AG08395 (cell line): ENCODE measurements around the gene WDR62.

Source experiments
- DNase-seq: peaks from one replicate; pipeline ENCODE4 v3.0.0; 2012; ENCODE audit warnings: mixed read lengths, low spot score

The WDR62 gene

GRCh38 chr19:36081894-36082293 is 27.2 kb downstream of the WDR62 start:
- no peak for DNase-seq

DNA sequence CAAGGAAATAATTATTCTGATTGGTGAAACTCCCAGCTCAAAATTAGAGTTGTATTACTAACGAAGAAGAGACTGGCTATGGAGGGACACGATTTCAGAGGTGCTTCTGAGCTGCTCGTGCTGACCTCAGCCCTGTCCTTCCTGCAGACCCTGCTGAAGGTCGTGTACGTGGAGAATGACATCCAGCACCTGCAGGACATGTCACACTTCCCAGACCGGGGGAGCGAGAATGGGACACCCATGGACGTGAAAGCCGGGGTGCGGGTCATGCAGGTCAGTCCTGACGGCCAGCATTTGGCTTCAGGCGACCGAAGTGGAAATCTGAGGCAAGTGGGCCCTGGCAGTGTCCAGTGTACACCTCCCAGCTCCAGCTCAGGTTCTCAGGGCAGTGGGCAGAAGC is 28.2 kb downstream of the WDR62 start:
- DNase-seq = no peak

GRCh38 chr19:36084231-36085009 is 29.7 kb downstream of the WDR62 start:
- DNase-seq = no peak

GRCh38 chr19:36086326-36086725 is 31.6 kb downstream of the WDR62 start:
- no peak for DNase-seq

GRCh38 chr19:36089847-36090246 is 35.1 kb downstream of the WDR62 start:
- no peak for DNase-seq

DNA sequence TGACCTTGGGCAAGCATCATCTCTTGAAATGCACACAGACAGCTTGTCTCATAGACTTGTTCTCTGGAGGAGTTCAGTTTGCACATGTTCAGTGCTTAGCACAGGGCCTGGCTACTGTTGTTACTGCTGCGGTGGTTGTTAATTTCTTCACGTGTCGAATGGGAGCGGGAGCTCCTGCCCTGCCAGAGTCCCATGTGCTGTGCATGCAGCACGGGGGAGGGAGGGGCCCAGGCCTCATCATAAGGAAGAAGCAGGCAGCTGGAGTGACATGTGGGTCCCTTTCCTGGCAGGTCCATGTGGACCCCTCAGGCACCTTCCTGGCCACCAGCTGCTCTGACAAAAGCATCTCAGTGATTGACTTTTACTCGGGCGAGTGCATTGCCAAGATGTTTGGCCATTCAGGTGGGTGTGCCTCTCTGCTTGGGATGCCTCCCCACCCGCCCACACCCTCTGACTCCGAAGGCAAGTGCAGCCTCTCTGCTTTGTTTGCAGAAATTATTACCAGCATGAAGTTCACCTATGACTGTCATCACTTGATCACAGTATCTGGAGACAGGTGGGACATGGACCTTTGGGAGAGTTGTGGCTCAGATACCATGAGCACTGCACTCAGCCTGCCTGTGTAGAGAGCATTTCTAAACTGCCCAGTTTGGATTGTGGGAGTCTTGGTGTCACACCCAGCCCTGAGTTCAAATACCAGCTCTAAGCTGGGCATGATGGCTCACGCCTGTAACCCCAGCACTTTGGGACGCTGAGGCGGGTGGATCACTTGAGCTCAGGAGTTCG is 36.4 kb downstream of the WDR62 start:
- DNase-seq = no peak

- no peak for DNase-seq
Observed at GRCh38 chr19:36092566-36092965, 37.9 kb downstream of the WDR62 start.

DNA sequence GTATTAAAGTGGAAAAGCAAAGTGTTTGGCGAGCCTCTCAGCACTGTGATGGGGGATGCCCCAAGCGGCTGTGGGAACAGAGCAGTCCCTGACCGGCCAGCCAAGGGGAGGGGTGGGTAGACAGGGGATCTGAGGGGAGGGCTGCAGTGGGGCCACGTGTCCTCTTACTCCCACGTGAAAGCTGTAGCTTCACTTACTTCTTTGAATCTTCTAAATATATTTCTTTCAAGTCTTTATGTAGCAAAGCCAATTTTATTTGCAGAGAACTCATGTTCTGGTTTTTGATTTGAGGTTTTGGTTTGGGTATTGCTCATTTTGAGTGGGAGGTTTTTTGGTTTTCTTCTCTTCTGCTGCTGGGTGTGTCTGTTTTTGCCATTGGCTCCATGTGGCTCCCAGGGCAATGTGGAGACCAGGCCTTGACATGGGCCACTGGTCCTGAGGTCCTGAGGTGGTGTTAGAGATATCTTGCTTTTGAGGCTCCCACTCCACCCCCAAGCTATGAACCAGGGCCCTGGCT is 38.5 kb downstream of the WDR62 start:
- no peak for DNase-seq

GRCh38 chr19:36093687-36094086 is 39.0 kb downstream of the WDR62 start:
- DNase-seq = peak; percentile 14

DNA sequence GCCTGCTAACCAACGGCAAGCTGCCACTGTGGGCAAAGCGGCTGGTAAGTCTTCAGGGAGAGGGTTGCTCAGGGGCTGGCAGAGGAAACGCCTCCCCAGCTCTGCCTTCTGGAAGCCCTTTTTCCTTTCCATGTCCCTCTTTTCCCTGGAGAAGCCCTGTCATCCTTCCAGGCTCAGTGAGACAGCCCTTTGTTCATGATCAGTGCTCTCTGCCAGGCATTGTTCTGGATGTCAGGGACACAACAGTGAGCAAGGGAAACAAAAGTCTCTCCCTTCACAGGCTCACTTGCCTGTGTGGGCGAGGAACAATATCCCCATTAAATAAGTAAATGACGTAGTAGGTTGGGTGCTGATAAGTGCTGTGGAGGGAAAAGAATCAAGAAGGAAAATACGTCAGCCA is 42.3 kb downstream of the WDR62 start:
- DNase-seq = no peak

- no peak for DNase-seq
Observed at GRCh38 chr19:36099166-36099785, 44.6 kb downstream of the WDR62 start.

GRCh38 chr19:36100476-36100875 is 45.8 kb downstream of the WDR62 start:
- no peak for DNase-seq

GRCh38 chr19:36101550-36102327 is 47.0 kb downstream of the WDR62 start:
- no peak for DNase-seq

DNA sequence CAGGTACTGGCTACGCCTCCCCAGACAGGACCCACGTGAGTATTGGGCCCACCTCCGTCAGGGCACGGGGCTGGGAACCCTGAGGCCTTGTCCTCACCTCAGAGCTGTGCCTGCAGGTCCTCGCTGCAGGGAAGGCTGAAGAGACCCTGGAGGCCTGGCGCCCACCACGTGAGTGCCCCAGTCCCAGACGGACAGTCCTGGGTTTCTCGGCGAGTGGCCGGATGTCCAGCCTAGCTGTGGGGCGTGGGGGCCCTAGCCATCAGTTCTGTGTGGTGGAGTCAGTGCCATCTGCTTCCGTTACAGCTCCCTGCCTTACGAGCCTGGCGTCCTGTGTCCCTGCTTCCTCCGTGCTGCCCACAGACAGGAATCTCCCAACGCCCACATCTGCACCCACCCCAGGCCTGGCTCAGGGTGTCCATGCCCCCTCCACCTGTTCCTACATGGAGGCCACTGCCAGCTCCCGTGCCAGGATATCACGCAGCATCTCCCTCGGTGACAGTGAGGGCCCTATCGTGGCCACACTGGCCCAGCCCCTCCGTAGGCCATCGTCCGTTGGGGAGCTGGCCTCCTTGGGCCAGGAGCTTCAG is 48.4 kb downstream of the WDR62 start:
- DNase-seq = no peak

GRCh38 chr19:36103842-36104552 is 49.3 kb downstream of the WDR62 start:
- no peak for DNase-seq

DNA sequence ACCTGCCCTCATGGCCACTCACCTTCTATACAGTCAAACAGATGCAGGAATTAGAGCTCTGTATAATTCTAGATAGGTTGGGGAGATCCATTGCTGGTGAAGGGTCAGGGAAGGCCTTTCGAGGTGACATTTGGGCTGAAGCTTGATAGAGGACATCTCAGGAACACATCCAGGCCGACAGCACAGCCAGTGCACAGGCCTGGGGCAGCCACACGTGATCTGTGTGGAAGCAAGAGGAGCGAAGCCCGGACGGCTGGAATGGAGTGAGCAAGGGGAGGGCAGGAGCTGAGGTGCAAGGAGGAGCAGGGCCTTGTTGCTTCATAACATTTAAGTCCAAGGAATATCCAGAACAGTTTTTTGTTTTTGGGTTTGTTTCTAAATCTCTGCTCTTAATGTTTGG is 51.7 kb downstream of the WDR62 start:
- DNase-seq = no peak

- no peak for DNase-seq
Observed at GRCh38 chr19:36106991-36107390, 52.3 kb downstream of the WDR62 start.

DNA sequence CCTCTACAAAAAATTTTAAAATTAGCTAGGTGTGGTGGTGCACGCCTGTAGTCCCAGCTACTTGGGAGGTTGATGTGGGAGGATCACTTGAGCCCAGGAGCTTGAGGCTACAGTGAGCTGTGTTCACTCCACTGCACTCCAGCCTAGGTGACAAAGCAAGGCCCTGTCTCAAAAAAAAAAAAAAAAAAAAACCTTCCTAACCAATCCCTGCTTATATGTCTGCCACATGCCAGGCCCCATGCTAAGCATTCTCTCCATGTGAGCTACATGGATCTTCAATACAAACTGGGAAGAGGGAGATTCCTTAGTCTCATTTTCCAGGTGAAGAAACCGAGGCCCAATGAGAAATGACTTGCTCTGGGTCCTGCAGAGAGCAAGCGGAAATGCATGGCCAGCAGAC is 54.0 kb downstream of the WDR62 start:
- DNase-seq = no peak

GRCh38 chr19:36110487-36111199 is 55.9 kb downstream of the WDR62 start, which contains the start of gene OVOL3:
Gene OVOL3 (plus strand): TSS chr19:36111143. CDS start chr19:36111203, 60 bp downstream.
- DNase-seq = no peak

DNA sequence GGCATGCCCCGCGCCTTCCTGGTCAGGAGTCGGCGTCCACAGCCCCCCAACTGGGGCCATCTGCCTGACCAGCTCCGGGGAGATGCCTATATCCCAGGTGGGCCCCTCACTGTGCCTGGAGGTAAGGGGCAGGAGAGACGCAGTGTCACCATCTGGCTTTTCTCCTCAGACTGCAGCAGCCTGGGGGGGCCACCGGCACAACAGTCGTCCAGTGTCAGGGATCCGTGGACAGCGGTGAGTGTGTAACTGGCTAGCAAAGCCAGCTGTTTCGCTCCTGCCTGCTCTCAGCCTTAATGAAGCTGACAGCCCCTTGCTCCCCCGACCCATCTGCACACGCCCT is 56.5 kb downstream of the WDR62 start:
- DNase-seq = no peak
